CD4-positive, alpha-beta T cell treated with Interleukin-1 beta for 1 hour (primary cell): Measurements from ENCODE around the gene TLR6.
"Not testable (repeated sequence)": the region's sequence is repeated elsewhere in the genome, so short reads cannot be mapped to it uniquely, and the experiment has no call there.

ENCODE experiments used
- DNase-seq, 2 donors: peaks; one replicate each; pipeline ENCODE4 v3.0.0-alpha.2; 2020 to 2022

Gene TLR6

GRCh38 chr4:38785041-38785790 is 71.4 kb downstream of the TLR6 start:
- no peak for DNase-seq

GRCh38 chr4:38784141-38784540 is 72.5 kb downstream of the TLR6 start:
- no peak for DNase-seq

GRCh38 chr4:38783109-38783460 is 73.5 kb downstream of the TLR6 start:
- DNase-seq = no peak

- peak; percentile 55 to 58 for DNase-seq
Observed at GRCh38 chr4:38782452-38783108, 74.0 kb downstream of the TLR6 start, which contains the start of gene TLR10. TSS of gene TLR10 (minus strand) at chr4:38782990. CDS start at chr4:38775590, 7,400 bp downstream.

GRCh38 chr4:38781854-38782261 is 74.8 kb downstream of the TLR6 start:
- no peak for DNase-seq

- peak in 1 of 2 donors; percentile 36 for DNase-seq
Observed at GRCh38 chr4:38780833-38781484, 75.7 kb downstream of the TLR6 start.

GRCh38 chr4:38779790-38780189 is 76.8 kb downstream of the TLR6 start:
- DNase-seq = no peak

GRCh38 chr4:38777925-38778324 is 78.7 kb downstream of the TLR6 start:
- DNase-seq = not testable (repeated sequence)

GRCh38 chr4:38775326-38775725 is 81.3 kb downstream of the TLR6 start:
- no peak for DNase-seq

- no peak for DNase-seq
Observed at GRCh38 chr4:38774181-38774955, 82.2 kb downstream of the TLR6 start.
